GM18511 (cell line): ENCODE measurements around the gene RAB13.

Experiments used
- ATAC-seq: cut with Tn5 transposase; IDR thresholded peaks from one replicate; pipeline ENCODE4 v1.9.1; 2021; ENCODE audit warnings: mild to moderate bottlenecking, moderate library complexity; ENCODE audit not compliant: unreplicated experiment

The RAB13 gene

GRCh38 chr1:153957744-153958110 is 28.4 kb downstream of the RAB13 start:
- peak; percentile 22 for ATAC-seq

- ATAC-seq, result no peak
Measured at GRCh38 chr1:153956997-153957715, 29.0 kb downstream of the RAB13 start.

- ATAC-seq, result no peak
Measured at GRCh38 chr1:153954826-153955225, 31.3 kb downstream of the RAB13 start.

GRCh38 chr1:153953859-153954365 is 32.2 kb downstream of the RAB13 start:
- ATAC-seq, result no peak

GRCh38 chr1:153951801-153952200 is 34.3 kb downstream of the RAB13 start:
- ATAC-seq, result no peak

GRCh38 chr1:153951183-153951582 is 35.0 kb downstream of the RAB13 start:
- ATAC-seq, result no peak

GRCh38 chr1:153946622-153947241 is 39.4 kb downstream of the RAB13 start, which contains the start of gene DENND4B:
DENND4B (minus strand) TSS chr1:153946718; CDS start chr1:153944374, 2,344 bp downstream.
- peak; percentile 69 for ATAC-seq

GRCh38 chr1:153945795-153946621 is 40.1 kb downstream of the RAB13 start:
- ATAC-seq, result peak; percentile 73

- ATAC-seq, result peak; percentile 15
Measured at GRCh38 chr1:153945131-153945794, 40.9 kb downstream of the RAB13 start.

GRCh38 chr1:153944827-153945117 is 41.4 kb downstream of the RAB13 start:
- no peak for ATAC-seq

- no peak for ATAC-seq
Measured at GRCh38 chr1:153944005-153944826, 41.9 kb downstream of the RAB13 start.

- ATAC-seq, result no peak
Measured at GRCh38 chr1:153942766-153943549, 43.2 kb downstream of the RAB13 start.

GRCh38 chr1:153941826-153942725 is 44.1 kb downstream of the RAB13 start:
- no peak for ATAC-seq

- no peak for ATAC-seq
Measured at GRCh38 chr1:153940756-153941155, 45.4 kb downstream of the RAB13 start.

- ATAC-seq, result no peak
Measured at GRCh38 chr1:153939476-153939875, 46.7 kb downstream of the RAB13 start.

- no peak for ATAC-seq
Measured at GRCh38 chr1:153938996-153939395, 47.1 kb downstream of the RAB13 start.

GRCh38 chr1:153937331-153937730 is 48.8 kb downstream of the RAB13 start:
- no peak for ATAC-seq

GRCh38 chr1:153936011-153936802 is 49.9 kb downstream of the RAB13 start:
- no peak for ATAC-seq
